Stimulated activated effector memory CD8-positive, alpha-beta T cell treated with anti-CD3 and anti-CD28 coated beads, Interleukin-12 subunit alpha, Interleukin-12 subunit beta, amount 100 ng/mL, for 72 hours (primary cell): ENCODE data around the gene MYADML2.
"Not testable (repeated sequence)": the region's sequence is repeated elsewhere in the genome, so short reads cannot be mapped to it uniquely, and the experiment has no call there.

Source experiments
- ATAC-seq: fragments of 150-1000 bp; cut with Tn5 transposase; 2 replicates; pipeline ENCODE4 v1.10.0; 2021
- DNase-seq, 2 donors: peaks; one replicate each; pipeline ENCODE4 v3.0.0; 2021 to 2022; ENCODE audit warnings: low spot score in 2 of 2
- H3K27ac Mint-ChIP-seq: one replicate; pipeline ENCODE4 v1.8.0; 2022; ENCODE audit warnings: mild to moderate bottlenecking, mixed read lengths
- H3K36me3 Mint-ChIP-seq: one replicate; pipeline ENCODE4 v1.8.0; 2022; ENCODE audit warnings: mild to moderate bottlenecking, mixed read lengths
- H3K4me1 Mint-ChIP-seq: one replicate; pipeline ENCODE4 v1.8.0; 2022; ENCODE audit warnings: mixed read lengths
- H3K4me3 Mint-ChIP-seq: one replicate; pipeline ENCODE4 v1.8.0; 2022; ENCODE audit warnings: mild to moderate bottlenecking, mixed read lengths
- H3K9me3 Mint-ChIP-seq: one replicate; pipeline ENCODE4 v1.8.0; 2022; ENCODE audit warnings: mixed read lengths

Gene MYADML2

DNA sequence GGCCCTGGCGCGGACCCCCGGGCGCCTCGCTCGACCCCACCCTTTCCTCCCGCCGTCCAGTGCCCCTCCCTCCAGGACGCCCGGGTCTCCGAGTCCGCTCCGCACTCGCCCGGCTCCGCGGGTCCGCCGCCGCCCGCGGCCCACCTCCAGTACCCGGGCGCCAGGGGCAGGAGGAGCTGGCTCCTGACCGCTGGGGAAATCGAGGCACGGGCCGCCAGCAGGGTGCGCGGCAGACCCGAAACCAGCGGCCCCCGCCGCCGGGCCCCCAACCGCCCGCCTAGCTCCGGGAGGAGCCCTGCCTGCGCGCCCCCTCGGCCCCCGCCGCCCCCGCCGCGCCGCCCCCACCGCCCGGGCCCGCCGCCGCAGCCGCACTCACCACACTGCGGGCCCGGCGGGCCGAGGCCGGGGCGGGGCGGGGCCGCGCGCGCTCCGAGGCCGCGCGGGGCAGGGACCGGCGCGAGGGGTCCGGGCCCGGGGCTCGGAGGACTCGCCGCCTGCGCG is 19.8 kb downstream of the MYADML2 start:
- H3K36me3 Mint-ChIP-seq: peaks cover 24% of the 10 kb centered on the region
- peak; percentile 4 for ATAC-seq
- no peaks in the 10 kb centered on the region for H3K9me3 Mint-ChIP-seq
- peak overlapping the region; percentile 86 for H3K4me3 Mint-ChIP-seq
- DNase-seq: no peak
- H3K27ac Mint-ChIP-seq: peak overlapping the region; percentile 94
- peaks cover 16% of the 10 kb centered on the region for H3K4me1 Mint-ChIP-seq

- peak overlapping the region; percentile 94 for H3K27ac Mint-ChIP-seq
- H3K4me1 Mint-ChIP-seq: peaks cover 16% of the 10 kb centered on the region
- peak overlapping the region; percentile 86 for H3K4me3 Mint-ChIP-seq
- DNase-seq (peak; percentile 44 to 80), ATAC-seq (peak; percentile 47)
- no peaks in the 10 kb centered on the region for H3K9me3 Mint-ChIP-seq
- peaks cover 29% of the 10 kb centered on the region for H3K36me3 Mint-ChIP-seq
Observed at GRCh38 chr17:81926451-81927151, 20.4 kb downstream of the MYADML2 start.

DNA sequence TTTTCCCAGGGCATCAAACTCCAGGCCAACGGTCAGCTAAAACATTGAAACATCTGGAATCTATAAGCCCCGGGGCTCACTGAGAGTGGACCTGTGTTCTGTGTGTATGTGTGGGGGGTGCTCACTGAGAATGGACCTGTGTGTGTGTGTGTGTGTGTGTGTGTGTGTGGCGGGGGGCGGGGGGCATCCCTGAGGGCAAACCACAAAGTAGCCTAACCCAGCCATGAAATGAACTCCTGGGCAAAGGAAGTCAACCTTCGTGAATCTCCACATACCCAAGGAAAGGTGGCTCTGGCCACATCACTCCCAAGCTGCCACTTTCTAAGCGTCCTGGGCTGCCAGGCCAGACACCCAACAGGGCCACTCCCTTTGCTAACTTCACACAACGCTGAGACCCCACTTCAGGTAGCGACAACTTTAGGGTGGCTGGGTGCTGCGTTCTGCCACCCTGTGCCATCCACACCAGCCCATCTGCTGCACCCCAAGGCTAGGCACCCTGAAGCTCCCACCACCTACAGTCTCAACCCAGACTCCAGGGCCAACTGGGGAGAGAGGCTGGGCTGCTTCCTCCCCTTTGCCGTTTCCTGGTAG is 21.1 kb downstream of the MYADML2 start:
- H3K27ac Mint-ChIP-seq: peak overlapping the region; percentile 94
- no peaks in the 10 kb centered on the region for H3K9me3 Mint-ChIP-seq
- ATAC-seq (no peak), DNase-seq (no peak)
- peak overlapping the region; percentile 86 for H3K4me3 Mint-ChIP-seq
- peaks cover 35% of the 10 kb centered on the region for H3K36me3 Mint-ChIP-seq
- peaks cover 13% of the 10 kb centered on the region for H3K4me1 Mint-ChIP-seq

DNA sequence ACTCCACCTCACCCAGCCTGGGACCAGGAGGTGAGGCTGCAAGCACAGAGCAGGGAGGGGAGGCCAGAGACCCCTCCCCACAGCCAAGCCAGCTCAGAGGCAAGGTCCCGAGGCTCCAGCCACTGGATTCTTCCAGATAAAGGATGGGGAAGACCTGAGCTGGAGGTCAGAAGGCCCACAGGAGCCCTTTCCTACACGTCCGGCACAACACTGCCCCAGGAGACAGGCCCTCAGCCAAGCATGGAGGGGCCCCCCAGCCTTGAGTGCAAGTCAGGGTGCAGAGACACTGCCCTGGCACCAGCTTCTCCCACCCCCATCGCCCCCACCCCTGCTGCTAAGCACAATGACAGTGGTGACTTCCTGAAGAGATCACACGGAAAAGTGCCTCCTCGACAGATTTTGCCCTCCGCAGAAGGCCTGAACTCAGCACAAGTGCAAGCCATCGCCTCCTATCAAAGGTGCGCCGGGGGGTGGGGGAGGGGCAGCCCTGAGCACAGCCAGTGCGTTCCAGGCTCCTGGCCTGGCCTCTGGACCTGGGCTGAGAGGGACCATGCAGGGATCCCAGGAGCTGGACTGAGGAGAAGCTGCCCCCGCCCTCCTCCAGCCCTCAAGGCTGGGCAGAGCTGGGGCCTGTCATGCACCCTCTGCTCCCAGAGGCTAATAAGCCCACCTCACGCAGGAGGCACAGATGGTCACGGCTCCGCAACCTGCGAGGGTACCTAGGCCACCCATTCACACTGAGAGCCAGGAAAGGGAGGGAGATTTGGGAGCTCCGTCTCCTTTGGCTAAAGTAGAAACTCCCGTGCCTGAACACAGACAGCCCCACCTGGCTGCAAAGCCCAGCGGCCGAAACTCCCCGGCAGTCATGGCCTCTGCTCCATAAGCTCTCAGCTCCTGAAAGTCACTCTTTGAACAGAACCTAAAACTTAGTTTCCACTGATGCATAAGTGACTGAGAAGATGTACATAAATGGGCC is 22.2 kb downstream of the MYADML2 start:
- H3K9me3 Mint-ChIP-seq: no peaks in the 10 kb centered on the region
- peak overlapping the region; percentile 86 for H3K4me3 Mint-ChIP-seq
- H3K27ac Mint-ChIP-seq: peak overlapping the region; percentile 94
- H3K36me3 Mint-ChIP-seq: peaks cover 38% of the 10 kb centered on the region
- ATAC-seq (no peak), DNase-seq (no peak)
- H3K4me1 Mint-ChIP-seq: peaks cover 10% of the 10 kb centered on the region

DNA sequence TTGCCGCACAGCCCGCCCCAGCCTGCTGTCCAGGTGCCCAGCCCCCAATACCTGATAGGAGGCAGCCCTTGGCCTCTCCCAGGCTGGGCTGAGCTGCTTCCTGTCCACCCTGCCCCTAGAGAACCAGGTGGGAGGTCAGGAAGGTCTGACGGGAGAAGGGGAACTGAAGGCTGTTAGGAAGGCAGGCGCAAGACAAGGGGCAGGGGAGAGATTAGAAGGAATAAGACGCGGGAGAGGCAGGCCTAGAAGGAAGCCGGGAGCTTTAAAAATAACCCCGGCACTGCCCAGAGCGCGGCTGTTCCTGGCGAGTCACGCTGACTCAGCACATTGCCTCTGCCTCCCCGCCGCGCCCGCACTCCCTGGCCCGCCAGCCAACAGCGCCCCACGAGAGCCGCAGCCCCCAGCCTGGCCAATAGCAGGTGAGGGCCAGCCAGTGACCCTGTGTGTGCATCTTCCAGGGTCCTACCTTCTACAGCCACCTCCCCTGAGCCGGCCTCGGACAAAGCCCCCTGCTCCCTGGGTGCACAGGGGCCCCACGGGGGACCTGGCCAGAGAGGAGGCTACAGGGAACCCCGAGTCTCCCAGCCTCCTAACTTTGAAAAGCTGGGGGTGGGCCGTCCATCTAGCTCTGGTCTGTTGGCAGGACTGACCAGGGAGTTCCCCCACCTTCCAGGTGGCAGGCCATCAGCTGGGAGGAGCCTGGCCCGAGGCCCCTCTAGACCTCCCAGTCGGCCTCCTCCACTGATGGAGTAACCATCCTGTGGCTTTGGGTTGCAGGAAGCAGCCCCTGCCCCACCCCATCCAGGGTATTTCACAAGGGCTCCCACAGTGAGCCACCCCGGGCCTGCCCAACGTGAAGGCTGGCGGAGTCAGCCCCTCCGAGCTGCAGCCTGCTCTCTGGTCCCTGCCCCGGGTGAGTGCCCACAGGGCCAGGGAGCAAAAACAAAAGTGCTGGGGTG is 23.5 kb downstream of the MYADML2 start:
- no peak for ATAC-seq
- H3K27ac Mint-ChIP-seq: no peak overlapping the region
- DNase-seq: no peak

DNA sequence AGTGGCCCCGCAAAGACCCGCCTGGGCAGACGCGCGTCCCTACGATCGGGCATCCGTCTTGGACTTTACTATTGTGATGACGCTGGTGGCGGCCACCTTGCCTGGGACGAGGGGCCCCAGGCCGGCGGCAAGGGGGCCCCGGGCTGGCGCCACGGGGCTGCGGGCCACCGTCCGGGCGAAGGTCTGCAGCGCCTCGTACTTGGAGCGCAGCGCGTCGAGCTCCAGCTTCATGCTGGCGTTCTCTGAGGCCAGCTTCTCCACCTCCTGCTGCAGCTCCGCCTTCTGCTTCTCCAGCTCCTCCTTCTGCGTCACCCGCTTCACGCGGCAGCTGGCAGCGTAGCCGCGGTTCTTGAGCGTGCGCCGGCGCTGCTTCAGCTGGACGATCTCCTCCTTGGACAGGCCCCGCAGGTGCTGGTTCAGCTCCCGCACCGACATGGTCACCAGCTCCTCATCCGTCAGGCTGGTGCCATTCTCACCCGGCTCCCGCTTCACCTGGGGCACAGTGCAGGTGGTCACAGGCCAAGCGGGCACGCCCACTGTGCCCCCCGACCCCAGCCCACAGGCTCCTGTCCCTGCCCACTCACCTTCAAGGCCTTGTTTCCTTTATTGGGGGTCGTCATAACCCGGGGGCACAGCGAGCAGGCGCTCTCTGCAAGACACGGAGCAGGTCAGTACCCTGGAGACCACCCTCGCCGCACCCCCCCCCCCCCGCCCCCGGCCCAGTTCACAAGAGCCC is 24.3 kb downstream of the MYADML2 start:
- Mint-ChIP-seq H3K4me3 (no peak overlapping the region), H3K36me3 (peaks cover 57% of the 10 kb centered on the region), H3K9me3 (no peaks in the 10 kb centered on the region), H3K4me1 (peaks cover 10% of the 10 kb centered on the region), H3K27ac (peak overlapping the region; percentile 41)
- ATAC-seq (no peak), DNase-seq (no peak)

More for the DNA sequence above, 23.5 kb downstream of the MYADML2 start:
- Mint-ChIP-seq H3K4me1 (peaks cover 10% of the 10 kb centered on the region), H3K4me3 (no peak overlapping the region), H3K9me3 (no peaks in the 10 kb centered on the region), H3K36me3 (peaks cover 50% of the 10 kb centered on the region)

- Mint-ChIP-seq H3K36me3 (peaks cover 59% of the 10 kb centered on the region), H3K4me1 (peaks cover 15% of the 10 kb centered on the region)
- DNase-seq: no peak
Observed at GRCh38 chr17:81921996-81922565, 25.0 kb downstream of the MYADML2 start.

GRCh38 chr17:81921537-81921862 is 25.5 kb downstream of the MYADML2 start:
- ATAC-seq (no peak), DNase-seq (no peak)
- Mint-ChIP-seq H3K27ac (no peak overlapping the region), H3K36me3 (peaks cover 59% of the 10 kb centered on the region), H3K4me3 (no peak overlapping the region), H3K4me1 (peaks cover 18% of the 10 kb centered on the region), H3K9me3 (no peaks in the 10 kb centered on the region)

More at GRCh38 chr17:81921996-81922565, 25.0 kb downstream of the MYADML2 start:
- Mint-ChIP-seq H3K9me3 (no peaks in the 10 kb centered on the region), H3K4me3 (no peak overlapping the region), H3K27ac (peak overlapping the region; percentile 41)
- ATAC-seq: no peak

DNA sequence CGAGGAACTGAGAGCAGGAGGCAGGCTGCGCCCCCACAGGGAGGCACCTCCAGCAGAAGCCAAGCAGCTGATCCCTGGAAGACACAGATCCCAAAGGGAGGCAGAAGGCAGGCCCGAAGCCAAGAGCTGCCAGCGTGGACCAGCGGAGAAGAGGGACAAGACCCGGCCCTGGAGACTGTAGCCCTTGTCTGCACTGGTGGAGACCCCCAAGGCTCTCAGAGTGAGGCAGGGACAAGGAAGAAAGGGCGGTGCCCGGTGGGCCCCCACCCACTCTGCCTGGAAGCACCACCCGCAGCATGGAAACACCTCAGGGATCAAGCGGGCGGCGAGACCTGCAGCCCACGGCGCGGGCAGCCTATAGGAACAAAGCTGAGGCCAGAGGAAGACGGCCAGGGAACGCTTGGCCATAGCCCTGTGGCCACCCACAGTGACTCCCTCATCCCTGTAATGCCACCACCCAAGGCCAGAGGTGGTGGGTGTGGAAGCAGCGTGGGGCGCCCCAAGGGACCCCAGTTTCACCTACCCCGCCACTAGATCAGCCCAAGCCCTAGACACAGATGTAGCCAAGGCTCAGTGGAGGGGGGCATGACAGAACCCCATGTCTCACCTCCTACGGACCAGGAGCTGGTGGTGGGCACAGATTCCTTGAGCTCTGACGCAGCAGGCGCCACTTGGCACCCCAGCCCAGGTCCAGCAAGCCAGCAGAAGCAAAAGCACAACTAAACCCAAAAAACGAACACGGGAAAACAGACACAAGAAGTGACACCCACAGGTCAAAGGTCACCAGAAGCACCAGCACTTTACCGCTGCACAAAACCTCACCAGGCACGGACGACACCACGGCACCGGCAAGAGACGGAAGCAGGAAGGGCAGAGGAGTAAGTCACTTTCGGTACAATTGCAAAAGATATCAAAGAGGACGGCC is 26.2 kb downstream of the MYADML2 start:
- Mint-ChIP-seq H3K9me3 (no peaks in the 10 kb centered on the region), H3K27ac (no peak overlapping the region)

DNA sequence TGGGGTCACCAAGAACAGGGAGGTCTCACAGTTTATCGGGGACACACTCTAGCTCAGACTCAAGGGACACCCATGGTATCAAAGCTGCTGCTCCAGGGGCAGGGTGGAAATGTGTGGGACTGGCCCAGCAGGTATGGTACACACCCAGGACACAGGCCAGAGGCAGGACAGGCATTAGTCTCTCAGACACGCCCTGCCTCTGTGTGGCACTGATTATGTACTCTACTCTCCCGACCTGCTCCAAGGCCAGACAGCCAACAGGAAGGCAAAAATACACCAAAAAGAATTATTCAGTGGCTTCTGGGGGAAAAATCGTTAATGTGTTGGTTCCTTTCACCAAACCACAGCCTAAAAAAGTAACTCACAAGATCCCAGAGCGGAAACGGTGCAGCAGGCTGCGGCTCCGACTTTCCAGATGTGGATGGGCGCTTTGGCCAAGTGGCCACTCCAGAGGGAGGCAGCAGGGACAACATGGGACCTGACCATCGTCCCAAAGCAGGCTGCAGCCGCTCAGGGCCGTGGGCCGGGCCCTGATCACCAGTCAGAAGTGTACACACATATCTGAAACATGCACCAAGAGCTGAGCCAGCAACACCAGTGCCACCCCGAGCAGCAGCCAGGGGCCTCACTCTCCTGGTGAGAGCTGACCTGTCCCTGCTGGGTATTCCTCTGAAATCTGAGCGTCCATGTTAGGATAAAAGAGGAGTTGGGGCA is 28.0 kb downstream of the MYADML2 start:
- no peak for DNase-seq
- Mint-ChIP-seq H3K36me3 (peaks cover 77% of the 10 kb centered on the region), H3K4me3 (peak overlapping the region; percentile 77), H3K9me3 (no peaks in the 10 kb centered on the region), H3K27ac (peak overlapping the region; percentile 86), H3K4me1 (peaks cover 11% of the 10 kb centered on the region)
- ATAC-seq: no peak

More for the DNA sequence above, 26.2 kb downstream of the MYADML2 start:
- H3K4me1 Mint-ChIP-seq: peaks cover 12% of the 10 kb centered on the region
- no peak for ATAC-seq
- no peak overlapping the region for H3K4me3 Mint-ChIP-seq
- DNase-seq: no peak
- H3K36me3 Mint-ChIP-seq: peaks cover 59% of the 10 kb centered on the region

DNA sequence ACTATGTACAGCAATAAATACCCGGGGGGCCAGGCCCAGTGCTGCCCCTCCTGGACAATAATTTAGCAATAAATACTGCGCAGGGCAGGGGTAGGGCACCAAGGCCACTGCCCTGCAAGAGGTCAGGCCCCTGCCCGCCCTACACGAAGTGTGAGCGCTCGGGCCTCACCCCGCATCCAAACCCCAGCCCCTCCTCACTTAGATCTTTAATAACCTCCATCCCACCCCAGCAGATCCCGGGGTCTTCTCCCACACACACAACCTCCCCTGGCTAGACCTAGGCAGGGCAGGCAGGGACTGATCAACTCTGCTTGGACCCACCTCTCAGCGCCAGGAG is 28.7 kb downstream of the MYADML2 start:
- Mint-ChIP-seq H3K27ac (peak overlapping the region; percentile 86), H3K4me3 (peak overlapping the region; percentile 77), H3K4me1 (peaks cover 11% of the 10 kb centered on the region), H3K36me3 (peaks cover 83% of the 10 kb centered on the region)
- H3K9me3 Mint-ChIP-seq, DNase-seq: not testable (repeated sequence)
- ATAC-seq: peak; percentile 24

GRCh38 chr17:81917565-81918332 is 29.3 kb downstream of the MYADML2 start, which contains the start of gene SIRT7:
TSS of gene SIRT7 (minus strand) at chr17:81918176. CDS start at chr17:81918131, 45 bp downstream.
- peak; percentile 86 for ATAC-seq
- H3K27ac Mint-ChIP-seq: peak within 1 kb of the TSS; percentile 86
- H3K9me3 Mint-ChIP-seq: no peaks in the 10 kb centered on the region
- DNase-seq: peak; percentile 73 to 87
- peaks cover 88% of the 10 kb centered on the region for H3K36me3 Mint-ChIP-seq
- peak within 1 kb of the TSS; percentile 77 for H3K4me3 Mint-ChIP-seq
- peaks cover 11% of the 10 kb centered on the region for H3K4me1 Mint-ChIP-seq
